Measurements from ENCODE around the gene MND1. TPM values are rescaled to one million over a fixed set of nuclear protein-coding genes. Genes with fewer than 3 reads are reported as not detected.

The MND1 gene, protein sequence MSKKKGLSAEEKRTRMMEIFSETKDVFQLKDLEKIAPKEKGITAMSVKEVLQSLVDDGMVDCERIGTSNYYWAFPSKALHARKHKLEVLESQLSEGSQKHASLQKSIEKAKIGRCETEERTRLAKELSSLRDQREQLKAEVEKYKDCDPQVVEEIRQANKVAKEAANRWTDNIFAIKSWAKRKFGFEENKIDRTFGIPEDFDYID
- total RNA-seq = 6.8 TPM

DNA sequence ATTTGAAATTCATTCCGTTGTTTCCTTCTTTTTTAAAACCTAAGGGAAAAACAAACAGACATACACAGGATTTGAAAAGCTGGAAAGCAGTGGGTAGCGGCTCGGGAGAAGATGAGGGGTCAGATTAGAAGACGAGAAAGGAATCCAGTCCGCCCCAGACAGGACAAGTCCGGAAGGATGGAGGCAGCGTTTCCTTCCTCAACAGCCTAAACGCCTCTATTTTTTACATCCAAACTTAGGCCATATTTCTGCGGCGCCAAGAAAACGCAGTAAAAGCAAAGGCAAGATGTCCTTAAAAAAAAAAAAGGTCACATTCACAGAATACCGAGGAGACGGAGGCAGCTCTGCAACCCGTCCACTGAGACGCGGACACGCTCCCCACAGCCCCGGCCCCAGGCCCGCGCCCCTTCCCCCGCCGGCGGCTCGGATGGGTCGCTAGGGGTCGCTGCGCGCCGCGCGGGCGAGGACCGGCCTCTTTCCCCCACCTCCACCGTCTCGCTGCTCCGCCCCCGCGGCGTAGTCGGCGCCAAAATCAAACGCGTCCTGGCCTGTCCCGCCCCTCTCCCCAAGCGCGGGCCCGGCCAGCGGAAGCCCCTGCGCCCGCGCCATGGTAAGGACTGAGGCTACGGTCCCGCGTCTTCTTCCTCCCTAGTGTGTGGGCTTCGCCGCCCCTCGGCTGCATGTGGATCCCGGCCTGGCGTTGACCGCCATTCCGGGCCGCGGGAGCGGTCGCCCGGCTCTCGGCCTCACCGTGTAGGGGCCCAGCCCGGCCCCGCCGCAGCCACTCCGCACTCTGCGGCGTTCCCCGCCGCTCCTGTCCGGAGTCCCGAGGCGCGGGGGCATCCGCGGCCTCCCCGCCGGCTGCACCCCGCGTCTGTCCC, at the start of gene MND1:
Gene MND1 (plus strand): TSS at position 558 of the 881 bp plus-strand sequence. CDS start 50 bp downstream, at position 608.
- peak within 1 kb of the TSS; percentile 71 to 73 (median 72) for H3K9ac ChIP-seq (ENCODE audit: low read depth in 1 of 3, low read length in 3 of 3)
- no peaks in the 10 kb centered on the region for H3K9me3 ChIP-seq (ENCODE audit: control insufficient read depth in 3 of 3, low read length in 3 of 3)
- H3K27ac ChIP-seq (ENCODE audit: low read depth, low read length) = no peak within 1 kb of the TSS
- H3K4me1 ChIP-seq (ENCODE audit: control insufficient read depth in 3 of 3, insufficient read depth in 3 of 3, low read length in 3 of 3) = peaks cover 2 to 7% (median 5%) of the 10 kb centered on the region in 3 donors
- H3K4me3 ChIP-seq (ENCODE audit: low read length in 3 of 3) = peak within 1 kb of the TSS; percentile 80 to 89 (median 84)
- no peaks in the 10 kb centered on the region for H3K27me3 ChIP-seq (ENCODE audit: control insufficient read depth in 3 of 3, insufficient read depth in 3 of 3, low read length in 3 of 3)
- no peaks in the 10 kb centered on the region for H3K36me3 ChIP-seq (ENCODE audit: control insufficient read depth in 3 of 3, insufficient read depth in 3 of 3, low read length in 3 of 3)

DNA sequence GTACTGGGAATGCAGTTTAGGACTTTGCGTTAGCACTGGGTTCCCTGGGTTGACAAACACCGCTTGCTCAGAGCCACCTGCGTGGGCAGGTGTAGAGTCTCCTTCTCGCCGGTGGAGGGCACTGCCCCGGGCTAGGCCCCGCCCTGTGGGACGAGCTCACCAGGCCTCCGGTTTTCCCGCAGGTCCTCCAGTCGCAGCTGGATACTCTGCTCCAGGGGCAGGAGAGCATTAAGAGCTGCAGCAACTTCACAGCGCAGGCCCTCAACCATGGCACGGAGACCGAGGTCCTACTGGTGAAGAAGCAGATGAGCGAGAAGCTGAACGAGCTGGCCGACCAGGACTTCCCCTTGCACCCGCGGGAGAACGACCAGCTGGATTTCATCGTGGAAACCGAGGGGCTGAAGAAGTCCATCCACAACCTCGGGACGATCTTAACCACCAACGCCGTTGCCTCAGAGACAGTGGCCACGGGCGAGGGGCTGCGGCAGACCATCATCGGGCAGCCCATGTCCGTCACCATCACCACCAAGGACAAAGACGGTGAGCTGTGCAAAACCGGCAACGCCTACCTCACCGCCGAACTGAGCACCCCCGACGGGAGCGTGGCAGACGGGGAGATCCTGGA, 49.2 kb upstream of the MND1 start:
- no peaks in the 10 kb centered on the region for H3K9me3 ChIP-seq (ENCODE audit: control insufficient read depth in 3 of 3, low read length in 3 of 3)
- no peak overlapping the region for H3K4me3 ChIP-seq (ENCODE audit: low read length in 3 of 3)
- peaks cover 11 to 21% (median 15%) of the 10 kb centered on the region in 3 donors for H3K36me3 ChIP-seq (ENCODE audit: control insufficient read depth in 3 of 3, insufficient read depth in 3 of 3, low read length in 3 of 3)
- no peaks in the 10 kb centered on the region for H3K27me3 ChIP-seq (ENCODE audit: control insufficient read depth in 3 of 3, insufficient read depth in 3 of 3, low read length in 3 of 3)
- H3K9ac ChIP-seq (ENCODE audit: low read depth in 1 of 3, low read length in 3 of 3) = no peak overlapping the region
- no peaks in the 10 kb centered on the region for H3K4me1 ChIP-seq (ENCODE audit: control insufficient read depth in 3 of 3, insufficient read depth in 3 of 3, low read length in 3 of 3)
- no peak overlapping the region for H3K27ac ChIP-seq (ENCODE audit: low read depth, low read length)

DNA sequence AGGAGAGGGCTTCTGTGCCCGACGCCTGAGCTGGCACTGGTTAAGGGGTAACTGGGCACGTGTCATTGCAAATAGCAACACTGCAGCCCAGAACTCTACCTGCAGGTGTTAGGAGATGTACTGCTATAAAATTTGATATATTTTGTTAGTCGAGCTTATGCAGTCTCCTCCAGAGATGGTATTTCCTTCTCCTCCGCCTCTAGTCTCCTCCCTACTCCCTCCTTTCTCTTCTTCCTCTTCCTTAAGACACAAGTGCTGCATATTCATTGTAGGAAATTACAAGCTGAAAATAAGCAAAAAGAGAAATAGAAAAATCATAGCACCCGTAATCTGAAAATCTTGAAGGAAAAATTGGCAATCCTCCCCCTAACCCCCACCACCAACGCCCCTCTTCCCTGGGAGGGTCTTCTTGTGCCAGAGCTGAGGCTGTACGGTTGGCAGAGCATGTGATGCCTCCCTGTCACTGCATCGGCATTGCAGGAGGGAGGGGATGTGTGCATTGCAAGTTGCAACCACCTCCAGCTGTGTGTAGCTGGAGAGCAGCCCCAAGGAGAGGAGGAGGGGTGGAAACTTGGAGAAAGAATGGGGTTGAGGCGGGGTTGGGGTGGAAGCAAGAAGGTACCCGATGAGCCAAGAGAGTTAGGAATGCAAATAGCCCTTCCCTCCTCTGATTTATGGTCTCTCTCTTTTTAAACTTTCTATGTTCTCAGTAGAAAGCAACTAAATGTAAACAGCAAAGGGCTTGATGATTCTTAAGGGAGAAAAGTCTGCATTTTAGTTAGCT, 48.3 kb upstream of the MND1 start:
- no peaks in the 10 kb centered on the region for H3K9me3 ChIP-seq (ENCODE audit: control insufficient read depth in 3 of 3, low read length in 3 of 3)
- no peaks in the 10 kb centered on the region for H3K27me3 ChIP-seq (ENCODE audit: control insufficient read depth in 3 of 3, insufficient read depth in 3 of 3, low read length in 3 of 3)
- no peak overlapping the region for H3K4me3 ChIP-seq (ENCODE audit: low read length in 3 of 3)
- H3K27ac ChIP-seq (ENCODE audit: low read depth, low read length) = no peak overlapping the region
- H3K9ac ChIP-seq (ENCODE audit: low read depth in 1 of 3, low read length in 3 of 3) = no peak overlapping the region
- no peaks in the 10 kb centered on the region for H3K4me1 ChIP-seq (ENCODE audit: control insufficient read depth in 3 of 3, insufficient read depth in 3 of 3, low read length in 3 of 3)
- peaks cover 11 to 22% (median 15%) of the 10 kb centered on the region in 3 donors for H3K36me3 ChIP-seq (ENCODE audit: control insufficient read depth in 3 of 3, insufficient read depth in 3 of 3, low read length in 3 of 3)

DNA sequence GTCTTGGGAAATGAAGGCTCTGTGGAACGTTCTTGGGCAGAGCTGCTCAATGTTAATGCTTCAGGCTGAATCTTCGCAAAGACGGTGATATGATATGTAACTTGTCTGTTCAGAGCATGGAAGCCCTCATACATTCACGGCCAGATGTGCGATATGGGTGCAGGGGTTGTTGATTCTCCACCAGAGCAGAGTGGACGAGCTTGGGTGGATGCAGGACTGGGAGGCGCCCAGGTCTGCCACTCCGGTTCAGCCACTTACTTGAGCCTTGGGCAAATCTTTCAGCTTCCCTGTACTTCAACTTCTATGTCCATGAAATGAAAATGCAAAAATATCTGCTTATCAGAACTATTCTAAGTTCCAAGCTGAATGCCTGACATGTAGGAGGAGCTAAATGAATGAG, 47.4 kb upstream of the MND1 start:
- no peaks in the 10 kb centered on the region for H3K27me3 ChIP-seq (ENCODE audit: control insufficient read depth in 3 of 3, insufficient read depth in 3 of 3, low read length in 3 of 3)
- H3K4me3 ChIP-seq (ENCODE audit: low read length in 3 of 3) = no peak overlapping the region
- no peaks in the 10 kb centered on the region for H3K4me1 ChIP-seq (ENCODE audit: control insufficient read depth in 3 of 3, insufficient read depth in 3 of 3, low read length in 3 of 3)
- H3K9me3 ChIP-seq (ENCODE audit: control insufficient read depth in 3 of 3, low read length in 3 of 3) = no peaks in the 10 kb centered on the region
- no peak overlapping the region for H3K27ac ChIP-seq (ENCODE audit: low read depth, low read length)
- H3K9ac ChIP-seq (ENCODE audit: low read depth in 1 of 3, low read length in 3 of 3) = no peak overlapping the region
- peaks cover 11 to 22% (median 15%) of the 10 kb centered on the region in 3 donors for H3K36me3 ChIP-seq (ENCODE audit: control insufficient read depth in 3 of 3, insufficient read depth in 3 of 3, low read length in 3 of 3)

DNA sequence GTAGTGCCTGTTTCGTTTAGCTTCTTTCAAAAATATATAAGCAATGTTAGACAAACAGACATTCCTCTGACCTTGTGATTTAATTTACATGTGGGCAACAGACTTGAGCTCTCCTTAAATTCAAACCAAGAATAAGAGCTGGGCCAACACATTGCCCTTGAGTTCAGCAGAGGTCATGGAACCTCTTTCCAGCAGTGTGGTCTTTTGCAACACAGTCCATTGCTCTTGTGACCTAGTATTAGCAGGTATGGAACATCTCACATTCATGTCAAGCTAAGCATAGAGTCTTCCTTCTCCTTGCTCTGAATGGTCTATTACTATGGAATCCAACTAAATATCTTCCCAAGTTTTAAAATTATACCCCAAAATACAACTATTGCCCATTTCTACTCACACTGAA, 33.7 kb upstream of the MND1 start:
- no peaks in the 10 kb centered on the region for H3K4me1 ChIP-seq (ENCODE audit: control insufficient read depth in 3 of 3, insufficient read depth in 3 of 3, low read length in 3 of 3)
- H3K36me3 ChIP-seq (ENCODE audit: control insufficient read depth in 3 of 3, insufficient read depth in 3 of 3, low read length in 3 of 3) = peaks cover 0 to 4% (median 0%) of the 10 kb centered on the region in 3 donors
- no peaks in the 10 kb centered on the region for H3K27me3 ChIP-seq (ENCODE audit: control insufficient read depth in 3 of 3, insufficient read depth in 3 of 3, low read length in 3 of 3)
- no peak overlapping the region for H3K4me3 ChIP-seq (ENCODE audit: low read length in 3 of 3)
- no peak overlapping the region for H3K27ac ChIP-seq (ENCODE audit: low read depth, low read length)
- H3K9me3 ChIP-seq (ENCODE audit: control insufficient read depth in 3 of 3, low read length in 3 of 3) = no peaks in the 10 kb centered on the region
- H3K9ac ChIP-seq (ENCODE audit: low read depth in 1 of 3, low read length in 3 of 3) = no peak overlapping the region

DNA sequence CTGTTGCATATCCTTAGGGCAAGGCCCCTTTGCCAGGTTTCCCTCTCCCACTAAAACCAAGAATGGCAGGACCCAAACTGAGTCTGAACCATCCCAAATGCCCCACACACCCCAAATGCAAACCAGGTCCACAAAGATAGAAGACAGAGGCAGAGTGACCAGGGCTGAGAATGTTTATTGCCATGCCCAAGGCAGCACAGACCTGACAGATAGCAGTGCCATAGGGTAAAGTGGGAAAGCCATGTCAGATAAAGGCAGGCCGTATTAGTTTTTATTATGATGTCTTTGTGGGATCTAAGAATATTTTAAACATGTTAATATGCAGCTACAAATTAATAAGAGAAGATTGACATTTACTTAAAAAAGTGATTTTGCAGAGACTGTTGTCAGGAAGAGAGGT, 29.6 kb upstream of the MND1 start:
- H3K4me1 ChIP-seq (ENCODE audit: control insufficient read depth in 3 of 3, insufficient read depth in 3 of 3, low read length in 3 of 3) = no peaks in the 10 kb centered on the region
- H3K27ac ChIP-seq (ENCODE audit: low read depth, low read length) = no peak overlapping the region
- no peaks in the 10 kb centered on the region for H3K9me3 ChIP-seq (ENCODE audit: control insufficient read depth in 3 of 3, low read length in 3 of 3)
- no peak overlapping the region for H3K4me3 ChIP-seq (ENCODE audit: low read length in 3 of 3)
- H3K27me3 ChIP-seq (ENCODE audit: control insufficient read depth in 3 of 3, insufficient read depth in 3 of 3, low read length in 3 of 3) = no peaks in the 10 kb centered on the region
- no peak overlapping the region for H3K9ac ChIP-seq (ENCODE audit: low read depth in 1 of 3, low read length in 3 of 3)
- H3K36me3 ChIP-seq (ENCODE audit: control insufficient read depth in 3 of 3, insufficient read depth in 3 of 3, low read length in 3 of 3) = no peaks in the 10 kb centered on the region

DNA sequence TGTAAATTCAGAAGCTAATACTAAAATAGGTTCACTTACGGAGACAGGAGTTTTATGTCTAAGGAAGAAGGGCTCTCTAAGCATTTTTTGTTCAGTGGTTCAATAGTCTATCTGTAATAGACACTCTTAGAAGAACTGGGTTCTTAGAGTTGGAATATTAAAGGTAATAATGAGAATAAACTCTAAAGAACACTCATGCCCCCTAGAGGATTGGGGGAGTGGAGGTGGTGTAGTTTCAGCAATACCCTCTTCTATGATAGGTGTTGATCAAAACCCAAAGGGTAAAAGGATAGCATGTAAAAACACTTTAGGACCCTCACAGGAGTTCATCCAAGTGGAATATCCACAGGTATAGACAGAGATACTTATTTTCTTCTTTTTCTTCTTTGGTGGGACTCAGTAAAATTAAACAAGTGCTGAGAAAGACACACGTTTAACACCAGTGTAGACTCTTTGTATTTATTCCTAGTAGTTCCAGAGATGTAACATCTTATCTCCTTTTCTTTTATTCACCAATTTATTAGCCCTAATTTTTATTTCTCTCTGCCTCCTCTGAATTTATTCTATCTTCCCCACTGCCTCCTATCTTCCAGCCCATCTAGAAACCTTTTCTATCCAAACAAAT, 25.7 kb upstream of the MND1 start:
- Histone ChIP-seq H3K36me3 (ENCODE audit: control insufficient read depth in 3 of 3, insufficient read depth in 3 of 3, low read length in 3 of 3) (peaks cover 5 to 11% (median 10%) of the 10 kb centered on the region in 3 donors), H3K4me1 (ENCODE audit: control insufficient read depth in 3 of 3, insufficient read depth in 3 of 3, low read length in 3 of 3) (no peaks in the 10 kb centered on the region), H3K9ac (ENCODE audit: low read depth in 1 of 3, low read length in 3 of 3) (no peak overlapping the region), H3K4me3 (ENCODE audit: low read length in 3 of 3) (no peak overlapping the region), H3K27ac (ENCODE audit: low read depth, low read length) (no peak overlapping the region), H3K9me3 (ENCODE audit: control insufficient read depth in 3 of 3, low read length in 3 of 3) (no peaks in the 10 kb centered on the region), H3K27me3 (ENCODE audit: control insufficient read depth in 3 of 3, insufficient read depth in 3 of 3, low read length in 3 of 3) (no peaks in the 10 kb centered on the region)

DNA sequence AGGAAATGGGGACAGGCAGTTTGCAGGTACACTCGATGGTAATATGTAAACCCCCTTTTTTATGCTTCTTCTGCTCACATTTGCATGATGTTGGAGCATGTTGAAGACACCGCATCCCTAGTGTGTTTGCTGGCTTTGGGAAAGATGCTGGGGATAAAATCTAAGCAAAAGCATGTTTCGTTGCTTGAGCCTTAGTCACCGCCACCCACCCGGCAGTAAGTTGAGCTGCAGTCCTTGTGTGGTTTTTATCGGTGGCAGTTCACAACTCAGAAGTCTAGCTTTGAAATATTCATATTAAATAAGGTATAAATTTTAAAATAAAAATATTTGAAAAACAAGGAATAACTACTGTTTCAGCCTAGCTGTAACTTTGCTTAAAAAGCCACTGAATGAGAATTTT, 21.7 kb upstream of the MND1 start:
- Histone ChIP-seq H3K27me3 (ENCODE audit: control insufficient read depth in 3 of 3, insufficient read depth in 3 of 3, low read length in 3 of 3) (no peaks in the 10 kb centered on the region), H3K4me1 (ENCODE audit: control insufficient read depth in 3 of 3, insufficient read depth in 3 of 3, low read length in 3 of 3) (no peaks in the 10 kb centered on the region), H3K36me3 (ENCODE audit: control insufficient read depth in 3 of 3, insufficient read depth in 3 of 3, low read length in 3 of 3) (peaks cover 5 to 15% (median 10%) of the 10 kb centered on the region in 3 donors), H3K27ac (ENCODE audit: low read depth, low read length) (no peak overlapping the region), H3K4me3 (ENCODE audit: low read length in 3 of 3) (no peak overlapping the region), H3K9me3 (ENCODE audit: control insufficient read depth in 3 of 3, low read length in 3 of 3) (no peaks in the 10 kb centered on the region), H3K9ac (ENCODE audit: low read depth in 1 of 3, low read length in 3 of 3) (no peak overlapping the region)

DNA sequence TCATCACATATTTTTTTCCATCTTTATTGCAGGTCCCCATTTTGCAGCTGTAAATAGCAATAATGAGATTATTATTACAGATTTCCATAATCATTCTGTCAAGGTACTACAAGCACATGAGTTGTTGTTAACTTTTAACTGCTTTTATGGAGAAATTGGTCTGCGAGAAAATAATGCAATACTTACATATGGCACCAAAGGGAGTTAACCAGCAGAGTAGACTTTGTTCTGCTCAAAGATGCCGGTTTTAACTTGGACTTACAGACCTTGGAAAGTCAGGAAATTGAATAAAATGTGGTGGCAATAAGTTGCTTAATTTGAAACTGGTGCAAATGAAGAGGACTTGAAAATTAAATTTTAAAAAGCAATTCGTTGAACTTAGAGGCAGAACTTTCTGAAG, 20.4 kb upstream of the MND1 start:
- H3K4me1 ChIP-seq (ENCODE audit: control insufficient read depth in 3 of 3, insufficient read depth in 3 of 3, low read length in 3 of 3) = no peaks in the 10 kb centered on the region
- H3K36me3 ChIP-seq (ENCODE audit: control insufficient read depth in 3 of 3, insufficient read depth in 3 of 3, low read length in 3 of 3) = peaks cover 5 to 15% (median 10%) of the 10 kb centered on the region in 3 donors
- no peaks in the 10 kb centered on the region for H3K9me3 ChIP-seq (ENCODE audit: control insufficient read depth in 3 of 3, low read length in 3 of 3)
- no peak overlapping the region for H3K27ac ChIP-seq (ENCODE audit: low read depth, low read length)
- no peak overlapping the region for H3K9ac ChIP-seq (ENCODE audit: low read depth in 1 of 3, low read length in 3 of 3)
- H3K27me3 ChIP-seq (ENCODE audit: control insufficient read depth in 3 of 3, insufficient read depth in 3 of 3, low read length in 3 of 3) = no peaks in the 10 kb centered on the region
- H3K4me3 ChIP-seq (ENCODE audit: low read length in 3 of 3) = no peak overlapping the region

Data from skeletal muscle tissue (tissue), 4 donors.